GM23338 (cell line): ENCODE measurements around the gene MAP1B.

ENCODE experiments used
- JUNB ChIP-seq: IDR thresholded peaks from one replicate; pipeline ENCODE4 v1.6.1; 2016; ENCODE audit warnings: antibody characterized with exemption; ENCODE audit not compliant: unreplicated experiment
- TF ChIP-seq, protein P1 (sequence below), 2 experiments: fragments of 200-600 bp in 1 of 2; sonication (generic) in 1 of 2; conservative IDR thresholded peaks; 2 replicates each; pipeline versions ENCODE4 v1.5.1 to v1.6.1; 2016 to 2017; ENCODE audit warnings: antibody characterized with exemption in 2 of 2, low read depth in 2 of 2, mild to moderate bottlenecking in 2 of 2, moderate library complexity in 1 of 2

GRCh38 chr5:72248410-72248981 is 141.2 kb downstream of the MAP1B start:
- TF ChIP-seq, protein P1, sequence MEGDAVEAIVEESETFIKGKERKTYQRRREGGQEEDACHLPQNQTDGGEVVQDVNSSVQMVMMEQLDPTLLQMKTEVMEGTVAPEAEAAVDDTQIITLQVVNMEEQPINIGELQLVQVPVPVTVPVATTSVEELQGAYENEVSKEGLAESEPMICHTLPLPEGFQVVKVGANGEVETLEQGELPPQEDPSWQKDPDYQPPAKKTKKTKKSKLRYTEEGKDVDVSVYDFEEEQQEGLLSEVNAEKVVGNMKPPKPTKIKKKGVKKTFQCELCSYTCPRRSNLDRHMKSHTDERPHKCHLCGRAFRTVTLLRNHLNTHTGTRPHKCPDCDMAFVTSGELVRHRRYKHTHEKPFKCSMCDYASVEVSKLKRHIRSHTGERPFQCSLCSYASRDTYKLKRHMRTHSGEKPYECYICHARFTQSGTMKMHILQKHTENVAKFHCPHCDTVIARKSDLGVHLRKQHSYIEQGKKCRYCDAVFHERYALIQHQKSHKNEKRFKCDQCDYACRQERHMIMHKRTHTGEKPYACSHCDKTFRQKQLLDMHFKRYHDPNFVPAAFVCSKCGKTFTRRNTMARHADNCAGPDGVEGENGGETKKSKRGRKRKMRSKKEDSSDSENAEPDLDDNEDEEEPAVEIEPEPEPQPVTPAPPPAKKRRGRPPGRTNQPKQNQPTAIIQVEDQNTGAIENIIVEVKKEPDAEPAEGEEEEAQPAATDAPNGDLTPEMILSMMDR (conservative IDR thresholded peaks at IDR 0.05; ENCODE audit: low read depth in 2 of 2), result no peak
- TF ChIP-seq JUNB, result no peak
